DOHH2 (cell line): Measurements from ENCODE around the gene SGTA.

Experiments used
- EZH2phosphoT487 ChIP-seq: fragments of 200-600 bp; sonication (generic); IDR thresholded peaks from 2 replicates; pipeline ENCODE4 v1.6.1; 2017; ENCODE audit warnings: borderline replicate concordance, mild to moderate bottlenecking, antibody characterized with exemption, low read length, moderate library complexity, mixed read lengths
- TF ChIP-seq, protein P1 (sequence below): fragments of 200-600 bp; sonication (generic); IDR thresholded peaks from one replicate; pipeline ENCODE4 v1.5.1; 2014; ENCODE audit warnings: antibody characterized with exemption, mild to moderate bottlenecking, low read depth, low read length; ENCODE audit not compliant: poor library complexity, severe bottlenecking

DNA sequence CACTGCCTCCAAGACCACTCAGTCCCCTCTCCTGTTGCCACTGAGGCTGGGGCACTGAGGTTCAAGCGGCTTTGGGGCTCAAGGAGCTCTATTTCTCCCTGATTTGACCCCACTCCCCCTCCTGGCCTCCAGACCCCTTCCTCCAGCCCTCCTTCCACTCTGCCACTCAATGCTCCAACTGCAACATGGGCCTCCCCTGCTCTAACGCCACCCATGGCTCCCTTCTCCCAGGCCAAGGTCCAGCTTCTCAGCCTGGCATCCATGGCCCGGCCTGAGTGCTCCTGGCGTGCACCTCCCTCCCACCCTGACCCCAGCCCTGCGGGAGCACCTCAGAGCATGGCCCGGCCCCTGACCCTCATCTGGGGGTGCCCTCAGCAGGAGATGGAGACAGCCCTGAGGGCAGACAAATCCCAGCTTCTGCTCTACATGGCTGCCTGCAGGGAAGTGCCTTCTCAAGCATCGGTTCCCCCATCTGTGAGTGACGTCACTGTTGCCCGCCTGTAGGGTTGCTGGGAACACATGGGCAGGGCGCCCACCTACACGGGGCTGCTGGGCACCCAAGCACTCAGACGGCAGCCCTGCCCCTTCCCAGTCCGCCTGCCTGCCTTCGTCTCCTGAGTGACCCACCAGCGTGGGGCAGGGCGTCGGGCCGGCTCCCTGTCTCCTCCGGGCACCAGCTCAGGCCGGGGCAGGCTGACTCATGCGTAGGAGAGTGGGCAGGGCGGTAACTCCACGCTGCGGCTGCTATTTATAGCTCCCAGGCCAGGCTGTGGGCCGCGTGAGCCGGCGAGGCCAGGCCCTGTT lies 60.3 kb downstream of the SGTA start:
- TF ChIP-seq, protein P1, sequence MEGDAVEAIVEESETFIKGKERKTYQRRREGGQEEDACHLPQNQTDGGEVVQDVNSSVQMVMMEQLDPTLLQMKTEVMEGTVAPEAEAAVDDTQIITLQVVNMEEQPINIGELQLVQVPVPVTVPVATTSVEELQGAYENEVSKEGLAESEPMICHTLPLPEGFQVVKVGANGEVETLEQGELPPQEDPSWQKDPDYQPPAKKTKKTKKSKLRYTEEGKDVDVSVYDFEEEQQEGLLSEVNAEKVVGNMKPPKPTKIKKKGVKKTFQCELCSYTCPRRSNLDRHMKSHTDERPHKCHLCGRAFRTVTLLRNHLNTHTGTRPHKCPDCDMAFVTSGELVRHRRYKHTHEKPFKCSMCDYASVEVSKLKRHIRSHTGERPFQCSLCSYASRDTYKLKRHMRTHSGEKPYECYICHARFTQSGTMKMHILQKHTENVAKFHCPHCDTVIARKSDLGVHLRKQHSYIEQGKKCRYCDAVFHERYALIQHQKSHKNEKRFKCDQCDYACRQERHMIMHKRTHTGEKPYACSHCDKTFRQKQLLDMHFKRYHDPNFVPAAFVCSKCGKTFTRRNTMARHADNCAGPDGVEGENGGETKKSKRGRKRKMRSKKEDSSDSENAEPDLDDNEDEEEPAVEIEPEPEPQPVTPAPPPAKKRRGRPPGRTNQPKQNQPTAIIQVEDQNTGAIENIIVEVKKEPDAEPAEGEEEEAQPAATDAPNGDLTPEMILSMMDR: no peak
- TF ChIP-seq EZH2phosphoT487: no peak
